SKM-1 treated with dmso at 0.1 percent for 144 hours (cell line): Measurements from ENCODE around the gene ZNF138.
A peak's percentile ranks its signal among the peaks of the same experiment; 100 is the strongest.
"Not testable (repeated sequence)": the region's sequence is repeated elsewhere in the genome, so short reads cannot be mapped to it uniquely, and the experiment has no call there.

Experiments
- DNase-seq: peaks from one replicate; lab custom pipeline; 2025; ENCODE audit not compliant: unreplicated experiment; lab: John Stamatoyannopoulos, UW

The ZNF138 gene

GRCh38 chr7:64794171-64794844 lies at the start of gene ZNF138:
ZNF138 (plus strand) TSS chr7:64794428; CDS start chr7:64794569, 141 bp downstream.
- DNase-seq, result peak; percentile 95

GRCh38 chr7:64744680-64745079 lies 49.5 kb upstream of the ZNF138 start:
- DNase-seq, result no peak

GRCh38 chr7:64747802-64748201 lies 46.4 kb upstream of the ZNF138 start:
- DNase-seq, result no peak

GRCh38 chr7:64753032-64753431 lies 41.2 kb upstream of the ZNF138 start:
- DNase-seq, result no peak

GRCh38 chr7:64755865-64756264 lies 38.4 kb upstream of the ZNF138 start:
- DNase-seq, result no peak

- DNase-seq, result no peak
Measured at GRCh38 chr7:64758151-64758550, 36.1 kb upstream of the ZNF138 start.

- no peak for DNase-seq
Measured at GRCh38 chr7:64768824-64769223, 25.4 kb upstream of the ZNF138 start.

GRCh38 chr7:64774204-64774842 lies 19.9 kb upstream of the ZNF138 start:
- peak; percentile 51 for DNase-seq

- DNase-seq, result no peak
Measured at GRCh38 chr7:64775289-64775688, 18.9 kb upstream of the ZNF138 start.

GRCh38 chr7:64784842-64785241 lies 9.4 kb upstream of the ZNF138 start:
- not testable (repeated sequence) for DNase-seq

GRCh38 chr7:64787295-64787694 lies 6.9 kb upstream of the ZNF138 start:
- no peak for DNase-seq

GRCh38 chr7:64789241-64789640 lies 5.0 kb upstream of the ZNF138 start:
- not testable (repeated sequence) for DNase-seq

GRCh38 chr7:64793106-64793755 lies 997 bp upstream of the ZNF138 start:
- DNase-seq, result no peak

- DNase-seq, result no peak
Measured at GRCh38 chr7:64795176-64795575, 948 bp downstream of the ZNF138 start.

GRCh38 chr7:64799169-64799568 lies 4.9 kb downstream of the ZNF138 start:
- not testable (repeated sequence) for DNase-seq

- no peak for DNase-seq
Measured at GRCh38 chr7:64802699-64803098, 8.5 kb downstream of the ZNF138 start.

GRCh38 chr7:64807731-64808365 lies 13.6 kb downstream of the ZNF138 start:
- no peak for DNase-seq

- DNase-seq, result no peak
Measured at GRCh38 chr7:64811767-64812166, 17.5 kb downstream of the ZNF138 start.

GRCh38 chr7:64830926-64831325 lies 36.7 kb downstream of the ZNF138 start:
- no peak for DNase-seq

GRCh38 chr7:64832136-64832535 lies 37.9 kb downstream of the ZNF138 start:
- DNase-seq, result no peak

GRCh38 chr7:64834989-64835388 lies 40.8 kb downstream of the ZNF138 start:
- no peak for DNase-seq

- DNase-seq, result not testable (repeated sequence)
Measured at GRCh38 chr7:64835856-64836255, 41.6 kb downstream of the ZNF138 start.
